GM12878 (cell line): ENCODE results near the gene ASTN1. TPM values are rescaled to one million over a fixed set of nuclear protein-coding genes. Genes with fewer than 3 reads are reported as not detected.

ENCODE experiments used
- ATAC-seq: fragments of 200-7000 bp; cut with Tn5 transposase; 3 replicates; pipeline ENCODE4 v1.9.1; 2020; ENCODE audit warnings: mild to moderate bottlenecking, moderate library complexity
- BruUV-seq: library from RNA; stranded (reverse); fragments of 400-500 nt; replicated peaks from 2 replicates; lab custom pipeline; 2021; lab: Mats Ljungman, UMichigan
- CTCF ChIA-PET: fragments of 300-600 bp; sonication (Branson Sonifier 250); formaldehyde crosslinking; extraction: SDS; loops from one replicate; lab custom pipeline; 2021; ENCODE audit warnings: inconsistent platforms; lab: Yijun Ruan, JAX
- POLR2A ChIA-PET: fragments of 350-600 bp; formaldehyde crosslinking; extraction: SDS; loops from one replicate; lab custom pipeline; 2021; ENCODE audit warnings: inconsistent platforms; lab: Charles Lee
- RAD21 ChIA-PET: fragments of 300-600 bp; sonication (Branson Sonifier 250); formaldehyde crosslinking; loops from one replicate; lab custom pipeline; 2023; ENCODE audit warnings: antibody characterized with exemption; ENCODE audit not compliant: unreplicated experiment; lab: Charles Lee
- SMC1A ChIA-PET: fragments of 300-600 bp; sonication (Branson Sonifier 250); formaldehyde crosslinking; loops from one replicate; lab custom pipeline; 2023; ENCODE audit not compliant: unreplicated experiment, uncharacterized antibody; lab: Charles Lee
- DNase-seq: peaks from one replicate; pipeline ENCODE4 v3.0.0-alpha.2; 2011; ENCODE audit warnings: low read depth, low spot score
- FAIRE-seq: peaks from 3 replicates; lab custom pipeline; 2011; peaks lifted over from hg19 to GRCh38; lab: Jason Lieb, UNC
- H2AFZ ChIP-seq: 2 replicates; pipeline ENCODE4 v1.6.0; 2011; ENCODE audit warnings: low read depth, low read length, control low read depth; ENCODE audit not compliant: control insufficient read depth
- H3K27ac ChIP-seq: 2 replicates; pipeline ENCODE4 v1.5.1; 2011; ENCODE audit warnings: control low read depth; ENCODE audit not compliant: control insufficient read depth, insufficient read depth
- H3K27me3 ChIP-seq, 2 experiments: replicated peaks in 1 of 2; 2 replicates each; pipeline versions ENCODE4 v1.6.0 to v1.6.1; 2011; ENCODE audit warnings: low read length in 1 of 2; ENCODE audit not compliant: control insufficient read depth in 2 of 2, insufficient read depth in 2 of 2
- H3K36me3 ChIP-seq, 2 experiments: 2 replicates each; pipeline ENCODE4 v1.5.1; 2011; ENCODE audit warnings: low read length in 1 of 2; ENCODE audit not compliant: control insufficient read depth in 2 of 2, insufficient read depth in 2 of 2
- H3K4me1 ChIP-seq: 2 replicates; pipeline ENCODE4 v1.6.1; 2011; ENCODE audit warnings: mild to moderate bottlenecking, low read length, moderate library complexity, mixed read lengths; ENCODE audit not compliant: control insufficient read depth, insufficient read depth
- H3K4me2 ChIP-seq: 2 replicates; pipeline ENCODE4 v1.6.0; 2011; ENCODE audit warnings: control low read depth; ENCODE audit not compliant: control insufficient read depth, insufficient read depth
- H3K4me3 ChIP-seq: fragments of 200-600 bp; sonication (generic); 2 replicates; pipeline ENCODE4 v1.5.1; 2016
- H3K79me2 ChIP-seq: 2 replicates; pipeline ENCODE4 v1.6.0; 2011; ENCODE audit warnings: low read length; ENCODE audit not compliant: control insufficient read depth, insufficient read depth
- H3K9ac ChIP-seq: 2 replicates; pipeline ENCODE4 v1.8.0; 2011; ENCODE audit warnings: low read length, control low read depth, mixed read lengths; ENCODE audit not compliant: control insufficient read depth, insufficient read depth
- H3K9me3 ChIP-seq: replicated peaks from 3 replicates; pipeline ENCODE4 v1.5.1; 2011; ENCODE audit warnings: mild to moderate bottlenecking, low read length; ENCODE audit not compliant: control insufficient read depth, insufficient read depth
- H4K20me1 ChIP-seq: 2 replicates; pipeline ENCODE4 v1.6.0; 2011; ENCODE audit not compliant: control insufficient read depth, insufficient read depth
- EGR1 ChIP-seq, 2 experiments: IDR thresholded peaks; 1 replicate in 1 of 2; 2 replicates in 1 of 2; pipeline ENCODE4 v1.6.1; 2011 to 2012; ENCODE audit warnings: low read depth in 2 of 2, low read length in 2 of 2, borderline replicate concordance in 1 of 2, mild to moderate bottlenecking in 1 of 2, moderate library complexity in 1 of 2
- GABPA ChIP-seq: IDR thresholded peaks from 2 replicates; pipeline ENCODE4 v1.6.1; 2014; ENCODE audit warnings: antibody characterized with exemption, low read depth, mild to moderate bottlenecking, inconsistent platforms
- KLF5 ChIP-seq: fragments of 450-650 bp; IDR thresholded peaks from 2 replicates; pipeline ENCODE4 v1.6.1; 2014; ENCODE audit warnings: mild to moderate bottlenecking; ENCODE audit not compliant: partially characterized antibody
- MTA2 ChIP-seq: fragments of 450-650 bp; IDR thresholded peaks from 2 replicates; pipeline ENCODE4 v1.6.1; 2016; ENCODE audit warnings: low read depth, mild to moderate bottlenecking, moderate library complexity
- NFXL1 ChIP-seq: fragments of 450-650 bp; IDR thresholded peaks from 2 replicates; pipeline ENCODE4 v1.6.1; 2017; ENCODE audit warnings: antibody characterized with exemption, mild to moderate bottlenecking, borderline replicate concordance
- NFYB ChIP-seq: IDR thresholded peaks from 2 replicates; pipeline ENCODE4 v1.6.1; 2011; ENCODE audit warnings: low read depth, mild to moderate bottlenecking, low read length, improper control_type of control experiment, moderate library complexity; ENCODE audit not compliant: insufficient read depth
- ZSCAN29 ChIP-seq: fragments of 450-650 bp; IDR thresholded peaks from 2 replicates; pipeline ENCODE4 v1.6.1; 2017; ENCODE audit warnings: mild to moderate bottlenecking, moderate library complexity
- ZZZ3 ChIP-seq: IDR thresholded peaks from 2 replicates; pipeline ENCODE4 v1.6.1; 2011; ENCODE audit warnings: low read depth; ENCODE audit not compliant: control insufficient read depth, insufficient read length
- WGBS: methylation state at CpG from one replicate; pipeline ENCODE4 v1.1.6; 2016; ENCODE audit warnings: low lambda C conversion rate; ENCODE audit not compliant: insufficient replicate concordance, insufficient coverage; ENCODE audit errors: missing lambda C conversion rate; 5-methylcytosine and 5-hydroxymethylcytosine counted together
- in situ Hi-C: fragments of 300-500 bp; cut with MboI; formaldehyde crosslinking; loops from 9 replicates; pipeline ENCODE4 v1.14.3; 2018; ENCODE audit warnings: mixed read lengths
- intact Hi-C: fragments of 100-400 bp; cut with micrococcal nuclease; formaldehyde crosslinking; loops from one replicate; pipeline ENCODE4 v1.14.2; 2022; ENCODE audit not compliant: unreplicated experiment
- polyA plus RNA-seq, 11 experiments: library from polyadenylated mRNA; depleted of rRNA in 4 of 11; unstranded in 6 of 11; stranded (reverse) in 5 of 11; fragments of >200 nt; fragmentation: Nextera tagmentation in 4 of 11; fragmentation: Illumina TruSeq in 1 of 11; extraction: Ambion mirVana in 4 of 11; extraction: Trizol in 1 of 11; gene quantifications; 1 replicate in 1 of 11; 2 replicates in 10 of 11; pipeline versions ENCODE4 v1.2.1 to v1.2.3, GENCODE V29; 2011 to 2016; ENCODE audit warnings: inconsistent platforms in 2 of 11, missing spikeins in 2 of 11, low read depth in 1 of 11
- total RNA-seq, 4 experiments: library from RNA; depleted of rRNA in 3 of 4; stranded (reverse); fragments of >200 nt in 3 of 4; fragmentation: Illumina TruSeq in 1 of 4; extraction: Trizol in 1 of 4; gene quantifications; 2 replicates each; pipeline versions ENCODE4 v1.2.1 to v1.2.3, GENCODE V29; 2013 to 2021
- TF ChIP-seq, protein P1 (sequence below): fragments of 450-650 bp; IDR thresholded peaks from 2 replicates; pipeline ENCODE4 v1.6.1; 2018; ENCODE audit warnings: borderline replicate concordance, mild to moderate bottlenecking; ENCODE audit not compliant: partially characterized antibody
- TF ChIP-seq, protein P2 (sequence below): IDR thresholded peaks from 2 replicates; pipeline ENCODE4 v1.6.1; 2012; ENCODE audit warnings: mild to moderate bottlenecking, low read depth, low read length

The ASTN1 gene
- total and polyA plus RNA-seq, 10 of the 15 experiments (the other 5 are each of a cell fraction or from before 2014, with no cell fraction given) = 0.04 TPM; not detected in 9

DNA sequence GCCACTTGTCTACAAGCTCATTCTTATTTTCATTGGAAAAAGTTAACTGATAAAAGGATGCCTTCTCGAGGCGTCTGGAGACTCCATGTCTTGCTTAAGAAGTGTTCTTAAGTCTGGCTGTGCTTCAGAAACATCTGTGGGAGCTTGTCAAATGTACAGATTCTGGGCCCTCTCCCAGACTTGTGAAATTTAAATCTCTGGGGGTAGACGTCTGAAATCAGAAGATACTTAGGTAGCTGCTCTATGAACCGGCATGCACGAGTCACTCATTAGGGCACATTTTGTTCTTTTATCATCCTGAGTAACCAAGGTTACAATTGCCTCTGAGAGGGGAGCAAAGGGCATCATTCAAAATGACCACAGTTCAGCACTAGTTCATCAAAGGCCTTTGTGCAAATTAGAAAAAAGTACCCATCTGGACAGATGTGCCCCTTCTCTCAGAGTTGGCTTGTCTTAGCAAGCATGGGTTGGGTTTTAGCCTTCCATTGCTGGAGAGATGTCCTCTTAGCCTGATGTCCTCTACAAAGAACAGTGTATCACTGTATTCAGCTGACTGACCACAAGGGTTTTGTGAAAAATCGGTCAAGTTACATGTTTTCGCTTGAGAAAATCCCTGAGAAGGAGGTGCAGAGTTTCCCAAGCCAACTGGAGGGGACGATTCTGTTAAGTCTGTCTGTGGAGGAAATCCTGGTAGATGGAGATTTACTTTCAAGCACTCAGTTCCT, 156.9 kb downstream of the ASTN1 start:
- Histone ChIP-seq H4K20me1 (no peaks in the 10 kb centered on the region), H2AFZ (no peak overlapping the region), H3K79me2 (no peaks in the 10 kb centered on the region), H3K4me2 (no peak overlapping the region), H3K36me3 (no peaks in the 10 kb centered on the region), H3K27ac (no peak overlapping the region), H3K4me3 (no peak overlapping the region), H3K4me1 (no peaks in the 10 kb centered on the region), H3K27me3 (no peaks in the 10 kb centered on the region), H3K9me3 (no peaks in the 10 kb centered on the region), H3K9ac (no peak overlapping the region)
- TF ChIP-seq GABPA (no peak), ZSCAN29 (no peak), EGR1 (IDR thresholded peaks at IDR 0.05; ENCODE audit: borderline replicate concordance in 1 of 2, low read depth in 2 of 2, low read length in 2 of 2) (no peak), NFXL1 (no peak), MTA2 (no peak), NFYB (no peak), KLF5 (no peak), ZZZ3 (no peak)
- TF ChIP-seq, protein P1, sequence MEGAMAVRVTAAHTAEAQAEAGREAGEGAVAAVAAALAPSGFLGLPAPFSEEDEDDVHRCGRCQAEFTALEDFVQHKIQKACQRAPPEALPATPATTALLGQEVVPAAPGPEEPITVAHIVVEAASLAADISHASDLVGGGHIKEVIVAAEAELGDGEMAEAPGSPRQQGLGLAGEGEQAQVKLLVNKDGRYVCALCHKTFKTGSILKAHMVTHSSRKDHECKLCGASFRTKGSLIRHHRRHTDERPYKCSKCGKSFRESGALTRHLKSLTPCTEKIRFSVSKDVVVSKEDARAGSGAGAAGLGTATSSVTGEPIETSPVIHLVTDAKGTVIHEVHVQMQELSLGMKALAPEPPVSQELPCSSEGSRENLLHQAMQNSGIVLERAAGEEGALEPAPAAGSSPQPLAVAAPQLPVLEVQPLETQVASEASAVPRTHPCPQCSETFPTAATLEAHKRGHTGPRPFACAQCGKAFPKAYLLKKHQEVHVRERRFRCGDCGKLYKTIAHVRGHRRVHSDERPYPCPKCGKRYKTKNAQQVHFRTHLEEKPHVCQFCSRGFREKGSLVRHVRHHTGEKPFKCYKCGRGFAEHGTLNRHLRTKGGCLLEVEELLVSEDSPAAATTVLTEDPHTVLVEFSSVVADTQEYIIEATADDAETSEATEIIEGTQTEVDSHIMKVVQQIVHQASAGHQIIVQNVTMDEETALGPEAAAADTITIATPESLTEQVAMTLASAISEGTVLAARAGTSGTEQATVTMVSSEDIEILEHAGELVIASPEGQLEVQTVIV = no peak
- TF ChIP-seq, protein P2, sequence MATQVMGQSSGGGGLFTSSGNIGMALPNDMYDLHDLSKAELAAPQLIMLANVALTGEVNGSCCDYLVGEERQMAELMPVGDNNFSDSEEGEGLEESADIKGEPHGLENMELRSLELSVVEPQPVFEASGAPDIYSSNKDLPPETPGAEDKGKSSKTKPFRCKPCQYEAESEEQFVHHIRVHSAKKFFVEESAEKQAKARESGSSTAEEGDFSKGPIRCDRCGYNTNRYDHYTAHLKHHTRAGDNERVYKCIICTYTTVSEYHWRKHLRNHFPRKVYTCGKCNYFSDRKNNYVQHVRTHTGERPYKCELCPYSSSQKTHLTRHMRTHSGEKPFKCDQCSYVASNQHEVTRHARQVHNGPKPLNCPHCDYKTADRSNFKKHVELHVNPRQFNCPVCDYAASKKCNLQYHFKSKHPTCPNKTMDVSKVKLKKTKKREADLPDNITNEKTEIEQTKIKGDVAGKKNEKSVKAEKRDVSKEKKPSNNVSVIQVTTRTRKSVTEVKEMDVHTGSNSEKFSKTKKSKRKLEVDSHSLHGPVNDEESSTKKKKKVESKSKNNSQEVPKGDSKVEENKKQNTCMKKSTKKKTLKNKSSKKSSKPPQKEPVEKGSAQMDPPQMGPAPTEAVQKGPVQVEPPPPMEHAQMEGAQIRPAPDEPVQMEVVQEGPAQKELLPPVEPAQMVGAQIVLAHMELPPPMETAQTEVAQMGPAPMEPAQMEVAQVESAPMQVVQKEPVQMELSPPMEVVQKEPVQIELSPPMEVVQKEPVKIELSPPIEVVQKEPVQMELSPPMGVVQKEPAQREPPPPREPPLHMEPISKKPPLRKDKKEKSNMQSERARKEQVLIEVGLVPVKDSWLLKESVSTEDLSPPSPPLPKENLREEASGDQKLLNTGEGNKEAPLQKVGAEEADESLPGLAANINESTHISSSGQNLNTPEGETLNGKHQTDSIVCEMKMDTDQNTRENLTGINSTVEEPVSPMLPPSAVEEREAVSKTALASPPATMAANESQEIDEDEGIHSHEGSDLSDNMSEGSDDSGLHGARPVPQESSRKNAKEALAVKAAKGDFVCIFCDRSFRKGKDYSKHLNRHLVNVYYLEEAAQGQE = no peak
- no TSS peak for BruUV-seq
- ChIA-PET RAD21 (no interaction called here), POLR2A (no interaction called here), CTCF (no interaction called here), SMC1A (no interaction called here)
- FAIRE-seq (no peak), DNase-seq (no peak), ATAC-seq (no peak)
- intact Hi-C loops = no loop called here
- WGBS = 12% methylated on average over 8 of the region's 8 CpGs
- in situ Hi-C loops = no loop called here
